Astrocyte of the cerebellum (primary cell): ENCODE data around the gene RAB18.
"Not testable (repeated sequence)": the region's sequence is repeated elsewhere in the genome, so short reads cannot be mapped to it uniquely, and the experiment has no call there.

Experiments used
- DNase-seq: peaks from one replicate; pipeline ENCODE4 v3.0.0-alpha.2; 2011; ENCODE audit warnings: low read depth
- H3K4me3 ChIP-seq: 2 replicates; pipeline ENCODE4 v1.5.1; 2011; ENCODE audit warnings: mild to moderate bottlenecking, low read depth, low read length, moderate library complexity
- CTCF ChIP-seq: IDR thresholded peaks from 2 replicates; pipeline ENCODE4 v1.5.1; 2012; ENCODE audit warnings: low read length, low read depth, moderate library complexity, mild to moderate bottlenecking; ENCODE audit errors: missing control alignments
- in situ Hi-C: cut with HindIII; loops from 2 replicates; pipeline ENCODE4 v1.10.0; 2017; ENCODE audit warnings: low sequenced_read_pairs

The RAB18 gene

GRCh38 chr10:27569946-27570345 lies 65.8 kb downstream of the RAB18 start:
- in situ Hi-C loops = no loop called here

GRCh38 chr10:27577038-27577437 lies 72.9 kb downstream of the RAB18 start:
- H3K4me3 ChIP-seq, DNase-seq, in situ Hi-C loops: not testable (repeated sequence)

More at GRCh38 chr10:27569946-27570345, 65.8 kb downstream of the RAB18 start:
- no peak overlapping the region for H3K4me3 ChIP-seq
- TF ChIP-seq CTCF = no peak
- no peak for DNase-seq

GRCh38 chr10:27578316-27578715 lies 74.2 kb downstream of the RAB18 start:
- H3K4me3 ChIP-seq = no peak overlapping the region
- in situ Hi-C loops = no loop called here
- TF ChIP-seq CTCF = no peak
- no peak for DNase-seq

- H3K4me3 ChIP-seq = no peak overlapping the region
- TF ChIP-seq CTCF = no peak
- in situ Hi-C loops = no loop called here
- no peak for DNase-seq
Measured at GRCh38 chr10:27581225-27581624, 77.1 kb downstream of the RAB18 start.

GRCh38 chr10:27584302-27584701 lies 80.2 kb downstream of the RAB18 start:
- DNase-seq = no peak
- H3K4me3 ChIP-seq = no peak overlapping the region
- in situ Hi-C loops = no loop called here
- no peak for TF ChIP-seq CTCF
